GM23338 (cell line): Measurements from ENCODE around the gene EXOC7.

Experiments used
- EZH2 ChIP-seq: fragments of 200-600 bp; sonication (generic); IDR thresholded peaks from one replicate; pipeline ENCODE4 v1.8.0; 2017; ENCODE audit warnings: antibody characterized with exemption, mild to moderate bottlenecking, low read depth; ENCODE audit not compliant: unreplicated experiment
- EZH2phosphoT487 ChIP-seq: fragments of 200-600 bp; sonication (generic); IDR thresholded peaks from one replicate; pipeline ENCODE4 v1.8.1; 2018; ENCODE audit warnings: antibody characterized with exemption; ENCODE audit not compliant: unreplicated experiment
- POLR2AphosphoS5 ChIP-seq: IDR thresholded peaks from 2 replicates; pipeline ENCODE4 v1.6.1; 2016; ENCODE audit warnings: antibody characterized with exemption, low read depth
- ZNF114 ChIP-seq: fragments of 250-450 bp; sonication (Bioruptor Pico); IDR thresholded peaks from 2 replicates; pipeline ENCODE4 v1.5.0; 2020; ENCODE audit warnings: mild to moderate bottlenecking, moderate library complexity
- TF ChIP-seq, protein P1 (sequence below), 2 experiments: fragments of 200-600 bp in 1 of 2; sonication (generic) in 1 of 2; conservative IDR thresholded peaks; 2 replicates each; pipeline versions ENCODE4 v1.5.1 to v1.6.1; 2016 to 2017; ENCODE audit warnings: antibody characterized with exemption in 2 of 2, low read depth in 2 of 2, mild to moderate bottlenecking in 2 of 2, moderate library complexity in 1 of 2
- TF ChIP-seq, protein P2 (sequence below): IDR thresholded peaks from one replicate; pipeline ENCODE4 v1.6.1; 2018; ENCODE audit warnings: antibody characterized with exemption; ENCODE audit not compliant: unreplicated experiment
- TF ChIP-seq, protein P3 (sequence below): IDR thresholded peaks from 2 replicates; pipeline ENCODE4 v1.6.1; 2016; ENCODE audit warnings: antibody characterized with exemption

DNA sequence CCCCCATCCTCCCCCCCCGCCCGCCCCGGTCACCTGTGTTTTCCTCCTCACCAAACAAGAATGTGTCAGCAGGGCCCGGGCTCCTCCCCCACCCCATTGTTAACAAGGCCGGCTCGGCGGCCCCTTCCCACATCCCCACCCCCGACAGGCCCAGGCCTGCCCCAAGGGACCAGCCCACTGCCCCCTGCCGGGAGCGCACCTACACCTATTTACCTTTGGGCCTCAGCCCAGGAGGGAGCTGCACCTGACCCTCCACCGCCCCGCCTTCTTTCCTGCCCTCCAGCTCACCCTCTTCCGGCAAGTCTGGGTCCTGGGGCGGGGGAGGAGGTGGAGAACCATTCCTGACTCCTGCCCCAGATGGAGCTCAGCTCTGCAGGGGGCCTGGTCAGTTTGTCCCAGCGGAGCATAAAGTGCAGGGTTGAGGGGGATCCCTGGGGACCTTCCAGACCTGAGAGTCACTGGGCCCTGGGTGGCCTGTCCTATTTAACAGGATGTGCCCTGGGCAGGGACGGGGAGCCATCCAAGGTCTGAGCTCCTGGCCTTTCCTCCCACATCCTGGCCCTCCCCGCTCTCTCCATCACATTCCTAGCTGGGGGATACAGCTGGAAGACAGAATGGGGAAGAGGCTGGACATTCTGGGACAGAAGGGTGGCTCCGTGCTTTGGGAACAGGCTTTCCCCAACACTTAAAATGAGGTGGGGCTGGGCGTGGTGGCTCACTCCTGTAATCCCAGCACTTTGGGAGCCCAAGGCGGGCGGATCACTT is 29.2 kb upstream of the EXOC7 start:
- TF ChIP-seq, protein P1, sequence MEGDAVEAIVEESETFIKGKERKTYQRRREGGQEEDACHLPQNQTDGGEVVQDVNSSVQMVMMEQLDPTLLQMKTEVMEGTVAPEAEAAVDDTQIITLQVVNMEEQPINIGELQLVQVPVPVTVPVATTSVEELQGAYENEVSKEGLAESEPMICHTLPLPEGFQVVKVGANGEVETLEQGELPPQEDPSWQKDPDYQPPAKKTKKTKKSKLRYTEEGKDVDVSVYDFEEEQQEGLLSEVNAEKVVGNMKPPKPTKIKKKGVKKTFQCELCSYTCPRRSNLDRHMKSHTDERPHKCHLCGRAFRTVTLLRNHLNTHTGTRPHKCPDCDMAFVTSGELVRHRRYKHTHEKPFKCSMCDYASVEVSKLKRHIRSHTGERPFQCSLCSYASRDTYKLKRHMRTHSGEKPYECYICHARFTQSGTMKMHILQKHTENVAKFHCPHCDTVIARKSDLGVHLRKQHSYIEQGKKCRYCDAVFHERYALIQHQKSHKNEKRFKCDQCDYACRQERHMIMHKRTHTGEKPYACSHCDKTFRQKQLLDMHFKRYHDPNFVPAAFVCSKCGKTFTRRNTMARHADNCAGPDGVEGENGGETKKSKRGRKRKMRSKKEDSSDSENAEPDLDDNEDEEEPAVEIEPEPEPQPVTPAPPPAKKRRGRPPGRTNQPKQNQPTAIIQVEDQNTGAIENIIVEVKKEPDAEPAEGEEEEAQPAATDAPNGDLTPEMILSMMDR (conservative IDR thresholded peaks at IDR 0.05; ENCODE audit: low read depth in 2 of 2), result peak in 1 of 2 experiments; percentile 21; a peak in 1 of 4 replicates
- no peak for TF ChIP-seq EZH2phosphoT487
- TF ChIP-seq EZH2, result no peak
- no peak; the same call in 1 of the 2 replicates for TF ChIP-seq POLR2AphosphoS5
- TF ChIP-seq, protein P2, sequence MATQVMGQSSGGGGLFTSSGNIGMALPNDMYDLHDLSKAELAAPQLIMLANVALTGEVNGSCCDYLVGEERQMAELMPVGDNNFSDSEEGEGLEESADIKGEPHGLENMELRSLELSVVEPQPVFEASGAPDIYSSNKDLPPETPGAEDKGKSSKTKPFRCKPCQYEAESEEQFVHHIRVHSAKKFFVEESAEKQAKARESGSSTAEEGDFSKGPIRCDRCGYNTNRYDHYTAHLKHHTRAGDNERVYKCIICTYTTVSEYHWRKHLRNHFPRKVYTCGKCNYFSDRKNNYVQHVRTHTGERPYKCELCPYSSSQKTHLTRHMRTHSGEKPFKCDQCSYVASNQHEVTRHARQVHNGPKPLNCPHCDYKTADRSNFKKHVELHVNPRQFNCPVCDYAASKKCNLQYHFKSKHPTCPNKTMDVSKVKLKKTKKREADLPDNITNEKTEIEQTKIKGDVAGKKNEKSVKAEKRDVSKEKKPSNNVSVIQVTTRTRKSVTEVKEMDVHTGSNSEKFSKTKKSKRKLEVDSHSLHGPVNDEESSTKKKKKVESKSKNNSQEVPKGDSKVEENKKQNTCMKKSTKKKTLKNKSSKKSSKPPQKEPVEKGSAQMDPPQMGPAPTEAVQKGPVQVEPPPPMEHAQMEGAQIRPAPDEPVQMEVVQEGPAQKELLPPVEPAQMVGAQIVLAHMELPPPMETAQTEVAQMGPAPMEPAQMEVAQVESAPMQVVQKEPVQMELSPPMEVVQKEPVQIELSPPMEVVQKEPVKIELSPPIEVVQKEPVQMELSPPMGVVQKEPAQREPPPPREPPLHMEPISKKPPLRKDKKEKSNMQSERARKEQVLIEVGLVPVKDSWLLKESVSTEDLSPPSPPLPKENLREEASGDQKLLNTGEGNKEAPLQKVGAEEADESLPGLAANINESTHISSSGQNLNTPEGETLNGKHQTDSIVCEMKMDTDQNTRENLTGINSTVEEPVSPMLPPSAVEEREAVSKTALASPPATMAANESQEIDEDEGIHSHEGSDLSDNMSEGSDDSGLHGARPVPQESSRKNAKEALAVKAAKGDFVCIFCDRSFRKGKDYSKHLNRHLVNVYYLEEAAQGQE, result no peak
- TF ChIP-seq, protein P3, sequence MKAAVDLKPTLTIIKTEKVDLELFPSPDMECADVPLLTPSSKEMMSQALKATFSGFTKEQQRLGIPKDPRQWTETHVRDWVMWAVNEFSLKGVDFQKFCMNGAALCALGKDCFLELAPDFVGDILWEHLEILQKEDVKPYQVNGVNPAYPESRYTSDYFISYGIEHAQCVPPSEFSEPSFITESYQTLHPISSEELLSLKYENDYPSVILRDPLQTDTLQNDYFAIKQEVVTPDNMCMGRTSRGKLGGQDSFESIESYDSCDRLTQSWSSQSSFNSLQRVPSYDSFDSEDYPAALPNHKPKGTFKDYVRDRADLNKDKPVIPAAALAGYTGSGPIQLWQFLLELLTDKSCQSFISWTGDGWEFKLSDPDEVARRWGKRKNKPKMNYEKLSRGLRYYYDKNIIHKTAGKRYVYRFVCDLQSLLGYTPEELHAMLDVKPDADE, result peak; percentile 69; the same call in 1 of the 2 replicates
- TF ChIP-seq ZNF114 (CRISPR knock-in tag), result no peak
